HCT116 (cell line): ENCODE results near the gene LEFTY2. TPM values are rescaled to one million over a fixed set of nuclear protein-coding genes. Genes with fewer than 3 reads are reported as not detected.
"Not testable (repeated sequence)": the region's sequence is repeated elsewhere in the genome, so short reads cannot be mapped to it uniquely, and the experiment has no call there.

Experiments
- ATAC-seq: fragments of 200-7000 bp; cut with Tn5 transposase; 2 replicates; pipeline ENCODE4 v1.9.1; 2020; ENCODE audit warnings: mild to moderate bottlenecking, moderate library complexity
- BruUV-seq: library from RNA; stranded (reverse); fragments of 400-500 nt; replicated peaks from 2 replicates; lab custom pipeline; 2021; lab: Mats Ljungman, UMichigan
- CTCF ChIA-PET: fragments of 300-600 bp; sonication (Branson Sonifier 250); formaldehyde crosslinking; loops from one replicate; lab custom pipeline; 2021; ENCODE audit warnings: antibody characterized with exemption; lab: Charles Lee
- POLR2A ChIA-PET: fragments of 300-600, 350-600 bp; sonication (Branson Sonifier 250); formaldehyde crosslinking; loops from one replicate; lab custom pipeline; 2021; ENCODE audit warnings: antibody characterized with exemption; lab: Charles Lee
- RAD21 ChIA-PET, 2 experiments: fragments of 300-600 bp; sonication (Branson Sonifier 250); formaldehyde crosslinking; loops; one replicate each; lab custom pipeline; 2023; ENCODE audit warnings: low total read pairs in 2 of 2; ENCODE audit not compliant: uncharacterized antibody in 2 of 2, unreplicated experiment in 2 of 2, low non-redundant PET in 1 of 2; lab: Charles Lee
- DNase-seq: peaks from one replicate; pipeline ENCODE4 v3.0.0-alpha.2; 2010; ENCODE audit warnings: low read depth, low spot score
- H2AFZ ChIP-seq: fragments of 200-600 bp; shearing (Covaris generic), sonication (generic); 2 replicates; pipeline ENCODE4 v1.6.1; 2017; ENCODE audit warnings: low read depth, mixed run types, mixed read lengths, antibody characterized with exemption, low read length; ENCODE audit not compliant: poor library complexity, severe bottlenecking
- H3K27ac ChIP-seq: 2 replicates; pipeline ENCODE4 v1.5.1; 2012; ENCODE audit warnings: low read depth, low read length
- H3K27me3 ChIP-seq: fragments of 200-600 bp; sonication (generic); 2 replicates; pipeline ENCODE4 v1.6.1; 2016; ENCODE audit warnings: mixed run types, low read length, mixed read lengths; ENCODE audit not compliant: insufficient read depth
- H3K36me3 ChIP-seq, 2 experiments: fragments of 200-500 bp in 1 of 2; fragments of 200-600 bp in 1 of 2; sonication (Bioruptor generic) in 1 of 2; sonication (generic) in 1 of 2; 2 replicates each; pipeline versions ENCODE4 v1.5.1 to v1.6.1; 2014 to 2016; ENCODE audit warnings: low read length in 2 of 2, inconsistent platforms in 1 of 2, mixed read lengths in 1 of 2, mixed run types in 1 of 2; ENCODE audit not compliant: insufficient read depth in 2 of 2, control insufficient read depth in 1 of 2
- H3K4me1 ChIP-seq, 2 experiments: fragments of 200-600 bp in 1 of 2; sonication (generic) in 1 of 2; 2 replicates each; pipeline versions ENCODE4 v1.5.1 to v1.6.1; 2012 to 2017; ENCODE audit warnings: low read length in 2 of 2, inconsistent platforms in 1 of 2, mild to moderate bottlenecking in 1 of 2, mixed read lengths in 1 of 2, mixed run types in 1 of 2, moderate library complexity in 1 of 2; ENCODE audit not compliant: insufficient read depth in 2 of 2, control insufficient read depth in 1 of 2
- H3K4me2 ChIP-seq: fragments of 200-600 bp; sonication (generic); 2 replicates; pipeline ENCODE4 v1.6.1; 2017; ENCODE audit warnings: mixed run types, low read length, mixed read lengths
- H3K4me3 ChIP-seq, 2 experiments: fragments of 200-600 bp in 1 of 2; sonication (generic) in 1 of 2; replicated peaks in 1 of 2; 2 replicates each; pipeline ENCODE4 v1.5.1; 2011 to 2016; ENCODE audit warnings: low read length in 2 of 2, control low read depth in 1 of 2, low read depth in 1 of 2, mild to moderate bottlenecking in 1 of 2, mixed read lengths in 1 of 2, mixed run types in 1 of 2
- H3K79me2 ChIP-seq: fragments of 200-600 bp; sonication (generic); 2 replicates; pipeline ENCODE4 v1.6.1; 2017; ENCODE audit warnings: mild to moderate bottlenecking, mixed run types, low read length, moderate library complexity, mixed read lengths; ENCODE audit not compliant: insufficient read depth
- H3K9ac ChIP-seq: fragments of 200-600 bp; sonication (generic); 2 replicates; pipeline ENCODE4 v1.6.1; 2016; ENCODE audit warnings: low read length, mixed read lengths
- H3K9me2 ChIP-seq: fragments of 200-600 bp; sonication (generic), shearing (Covaris generic); 2 replicates; pipeline ENCODE4 v1.6.1; 2017; ENCODE audit warnings: mixed run types, mild to moderate bottlenecking, moderate library complexity; ENCODE audit not compliant: insufficient read depth
- H3K9me3 ChIP-seq, 2 experiments: fragments of 200-500 bp in 1 of 2; fragments of 200-600 bp in 1 of 2; sonication (Bioruptor generic) in 1 of 2; sonication (generic) in 1 of 2; 2 replicates each; pipeline ENCODE4 v1.6.1; 2014 to 2017; ENCODE audit warnings: low read length in 2 of 2, mixed read lengths in 2 of 2, inconsistent platforms in 1 of 2, low read depth in 1 of 2, mild to moderate bottlenecking in 1 of 2, mixed run types in 1 of 2, moderate library complexity in 1 of 2; ENCODE audit not compliant: control insufficient read depth in 1 of 2, insufficient read depth in 1 of 2
- H4K20me1 ChIP-seq: fragments of 200-600 bp; sonication (generic), shearing (Covaris generic); 2 replicates; pipeline ENCODE4 v1.6.1; 2017; ENCODE audit warnings: mixed run types, mild to moderate bottlenecking, moderate library complexity; ENCODE audit not compliant: insufficient read depth
- EGR1 ChIP-seq: IDR thresholded peaks from 2 replicates; pipeline ENCODE4 v1.6.1; 2012; ENCODE audit warnings: low read depth
- EZH2 ChIP-seq: fragments of 200-600 bp; sonication (generic); IDR thresholded peaks from 2 replicates; pipeline ENCODE4 v1.6.1; 2017; ENCODE audit warnings: antibody characterized with exemption, mixed run types
- SRF ChIP-seq: IDR thresholded peaks from 2 replicates; pipeline ENCODE4 v1.6.1; 2012; ENCODE audit warnings: low read depth
- ZNF274 ChIP-seq: fragments of 200-500 bp; sonication (Bioruptor generic); IDR thresholded peaks from 2 replicates; pipeline ENCODE4 v1.6.1; 2014; ENCODE audit warnings: mild to moderate bottlenecking, low read depth, low read length, inconsistent platforms
- intact Hi-C: fragments of 100-400 bp; cut with micrococcal nuclease; formaldehyde crosslinking; loops from 2 replicates; pipeline ENCODE4 v1.10.0; 2022
- total RNA-seq: library from RNA; stranded (reverse); gene quantifications from one replicate; pipeline ENCODE4 v1.2.1, GENCODE V29; 2021; ENCODE audit not compliant: unreplicated experiment
- TF ChIP-seq, protein P1 (sequence below): IDR thresholded peaks from 2 replicates; pipeline ENCODE4 v1.6.1; 2012; ENCODE audit warnings: low read depth

The LEFTY2 gene
- total RNA-seq, 1 experiment from 2014 or later: not detected

DNA sequence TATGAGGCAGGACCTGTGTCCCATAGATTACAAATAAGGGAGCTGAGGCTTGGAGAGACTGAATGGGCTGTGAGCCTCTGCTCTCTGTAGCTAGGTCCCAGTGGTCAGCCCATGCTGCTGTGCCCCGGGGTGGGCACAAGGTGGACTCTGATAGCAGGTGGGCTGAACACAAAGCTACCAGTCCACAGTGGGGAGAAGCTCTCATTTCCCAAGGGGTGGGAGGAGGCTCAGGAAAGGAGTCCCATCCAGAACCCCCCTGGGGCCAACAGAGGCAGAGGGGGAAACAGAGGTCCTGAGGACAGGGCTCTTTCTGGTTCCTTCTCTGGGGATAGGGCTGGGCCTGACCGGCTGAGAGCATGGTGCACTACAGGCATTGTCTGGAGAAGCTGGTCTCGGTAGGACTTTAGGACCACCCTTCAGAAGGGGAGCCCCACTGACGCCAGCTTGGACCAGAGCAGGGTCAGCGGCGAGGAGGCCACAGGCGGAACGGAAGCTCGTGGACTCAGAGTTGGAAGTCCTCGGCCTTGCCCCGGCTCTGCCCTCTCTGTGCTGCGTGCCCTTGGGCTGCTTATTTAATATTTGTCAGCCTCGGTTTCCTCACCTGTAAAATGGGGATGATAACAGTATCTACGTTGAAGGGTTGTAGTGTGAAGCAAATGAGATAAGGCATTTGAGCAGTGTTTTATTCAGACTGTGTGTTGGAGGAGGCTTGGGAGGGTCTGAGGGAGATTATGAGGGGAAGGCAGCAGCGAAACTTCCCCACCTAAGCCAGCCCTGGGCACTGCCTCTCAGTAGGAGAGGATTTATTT, 31.5 kb upstream of the LEFTY2 start:
- no peaks in the 10 kb centered on the region for H3K36me3 ChIP-seq
- H3K27me3 ChIP-seq: no peaks in the 10 kb centered on the region
- CTCF ChIA-PET: interaction anchor here (1.3 to 1.4 kb wide), 2 partner anchors 10 to 498 kb away, joined by 3 to 4 read pairs; no protein-coding TSS in a partner anchor
- POLR2A ChIA-PET: no interaction called here
- H3K4me1 ChIP-seq: peaks cover 0 to 15% of the 10 kb centered on the region in 2 experiments; a peak in 2 of 4 replicates
- no peaks in the 10 kb centered on the region for H3K9me3 ChIP-seq
- no peaks in the 10 kb centered on the region for H3K79me2 ChIP-seq
- TF ChIP-seq SRF (no peak), EGR1 (no peak), EZH2 (no peak), ZNF274 (no peak)
- TF ChIP-seq, protein P1, sequence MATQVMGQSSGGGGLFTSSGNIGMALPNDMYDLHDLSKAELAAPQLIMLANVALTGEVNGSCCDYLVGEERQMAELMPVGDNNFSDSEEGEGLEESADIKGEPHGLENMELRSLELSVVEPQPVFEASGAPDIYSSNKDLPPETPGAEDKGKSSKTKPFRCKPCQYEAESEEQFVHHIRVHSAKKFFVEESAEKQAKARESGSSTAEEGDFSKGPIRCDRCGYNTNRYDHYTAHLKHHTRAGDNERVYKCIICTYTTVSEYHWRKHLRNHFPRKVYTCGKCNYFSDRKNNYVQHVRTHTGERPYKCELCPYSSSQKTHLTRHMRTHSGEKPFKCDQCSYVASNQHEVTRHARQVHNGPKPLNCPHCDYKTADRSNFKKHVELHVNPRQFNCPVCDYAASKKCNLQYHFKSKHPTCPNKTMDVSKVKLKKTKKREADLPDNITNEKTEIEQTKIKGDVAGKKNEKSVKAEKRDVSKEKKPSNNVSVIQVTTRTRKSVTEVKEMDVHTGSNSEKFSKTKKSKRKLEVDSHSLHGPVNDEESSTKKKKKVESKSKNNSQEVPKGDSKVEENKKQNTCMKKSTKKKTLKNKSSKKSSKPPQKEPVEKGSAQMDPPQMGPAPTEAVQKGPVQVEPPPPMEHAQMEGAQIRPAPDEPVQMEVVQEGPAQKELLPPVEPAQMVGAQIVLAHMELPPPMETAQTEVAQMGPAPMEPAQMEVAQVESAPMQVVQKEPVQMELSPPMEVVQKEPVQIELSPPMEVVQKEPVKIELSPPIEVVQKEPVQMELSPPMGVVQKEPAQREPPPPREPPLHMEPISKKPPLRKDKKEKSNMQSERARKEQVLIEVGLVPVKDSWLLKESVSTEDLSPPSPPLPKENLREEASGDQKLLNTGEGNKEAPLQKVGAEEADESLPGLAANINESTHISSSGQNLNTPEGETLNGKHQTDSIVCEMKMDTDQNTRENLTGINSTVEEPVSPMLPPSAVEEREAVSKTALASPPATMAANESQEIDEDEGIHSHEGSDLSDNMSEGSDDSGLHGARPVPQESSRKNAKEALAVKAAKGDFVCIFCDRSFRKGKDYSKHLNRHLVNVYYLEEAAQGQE: no peak
- no peak overlapping the region for H2AFZ ChIP-seq
- no peak overlapping the region for H3K4me3 ChIP-seq
- H3K9ac ChIP-seq: no peak overlapping the region
- no peak for DNase-seq
- no peak for ATAC-seq
- BruUV-seq: no TSS peak
- RAD21 ChIA-PET: no interaction called here
- no peak overlapping the region for H3K4me2 ChIP-seq
- H3K9me2 ChIP-seq: no peaks in the 10 kb centered on the region
- H4K20me1 ChIP-seq: no peaks in the 10 kb centered on the region
- intact Hi-C loops: loop anchor here (10.0 kb wide), 3 partner anchors 118 to 1458 kb away; no protein-coding TSS in a partner anchor
- H3K27ac ChIP-seq: no peak overlapping the region

DNA sequence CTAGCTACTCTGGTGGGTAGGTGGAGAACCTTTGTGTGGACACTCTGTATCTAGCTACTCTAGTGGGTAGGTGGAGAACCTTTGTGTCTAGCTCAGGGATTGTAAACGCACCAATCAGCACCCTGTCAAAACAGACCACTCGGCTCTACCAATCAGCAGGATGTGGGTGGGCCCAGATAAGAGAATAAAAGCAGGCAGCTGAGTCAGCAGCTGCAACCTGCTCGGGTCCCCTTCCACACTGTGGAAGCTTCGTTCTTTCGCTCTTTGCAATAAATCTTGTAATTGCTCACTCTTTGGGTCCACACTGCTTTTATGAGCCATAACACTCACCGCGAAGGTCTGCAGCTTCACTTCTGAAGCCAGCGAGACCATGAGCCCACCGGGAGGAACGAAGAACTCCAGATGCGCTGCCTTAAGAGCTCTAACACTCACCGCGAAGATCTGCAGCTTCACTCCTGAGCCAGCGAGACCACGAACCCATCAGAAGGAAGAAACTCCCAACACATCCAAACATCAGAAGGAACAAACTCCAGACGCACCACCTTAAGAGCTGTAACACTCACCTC, 29.7 kb upstream of the LEFTY2 start:
- BruUV-seq, POLR2A ChIA-PET: not testable (repeated sequence)
- intact Hi-C loops: loop anchor here (10.0 kb wide), 3 partner anchors 116 to 1456 kb away; no protein-coding TSS in a partner anchor

DNA sequence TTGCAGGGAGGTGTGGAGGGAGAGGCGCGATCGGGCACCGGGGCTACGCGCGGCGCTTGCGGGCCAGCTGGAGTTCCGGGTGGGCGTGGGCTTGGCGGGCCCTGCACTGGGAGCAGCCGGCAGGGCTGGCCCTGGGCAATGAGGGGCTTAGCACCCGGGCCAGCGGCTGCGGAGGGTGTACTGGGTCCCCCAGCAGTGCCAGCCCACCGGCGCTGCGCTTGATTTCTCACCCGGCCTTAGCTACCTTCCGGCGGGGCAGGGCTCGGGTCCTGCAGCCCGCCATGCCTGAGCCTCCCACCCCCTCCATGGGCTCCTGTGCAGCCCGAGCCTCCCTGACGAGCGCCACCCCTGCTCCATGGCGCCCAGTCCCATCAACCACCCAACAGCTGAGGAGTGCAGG, 28.7 kb upstream of the LEFTY2 start:
- H3K36me3 ChIP-seq, RAD21 ChIA-PET, H3K79me2 ChIP-seq, ATAC-seq, H3K27ac ChIP-seq, DNase-seq, H3K9me2 ChIP-seq, POLR2A ChIA-PET, H3K9ac ChIP-seq, BruUV-seq, H4K20me1 ChIP-seq, H3K27me3 ChIP-seq, H3K4me3 ChIP-seq, H3K4me2 ChIP-seq, H3K9me3 ChIP-seq, H2AFZ ChIP-seq: not testable (repeated sequence)
- H3K4me1 ChIP-seq: peaks cover 0 to 15% of the 10 kb centered on the region in 2 experiments; a peak in 2 of 4 replicates
- intact Hi-C loops: loop anchor here (10.0 kb wide), 3 partner anchors 115 to 1455 kb away; no protein-coding TSS in a partner anchor
- CTCF ChIA-PET: interaction anchor here (0.9 kb wide), 1 partner anchor 18 kb away, joined by 3 read pairs; no protein-coding TSS in a partner anchor

More for the DNA sequence above, 29.7 kb upstream of the LEFTY2 start:
- H4K20me1 ChIP-seq, RAD21 ChIA-PET, ATAC-seq, H2AFZ ChIP-seq, H3K9me2 ChIP-seq, H3K27me3 ChIP-seq, H3K79me2 ChIP-seq, DNase-seq, H3K9me3 ChIP-seq, H3K36me3 ChIP-seq, H3K9ac ChIP-seq, H3K27ac ChIP-seq, H3K4me2 ChIP-seq, H3K4me3 ChIP-seq: not testable (repeated sequence)
- CTCF ChIA-PET: interaction anchor here (0.9 to 1.6 kb wide), 2 partner anchors 12 to 17 kb away, joined by 3 read pairs; no protein-coding TSS in a partner anchor
- peaks cover 0 to 15% of the 10 kb centered on the region in 2 experiments; a peak in 2 of 4 replicates for H3K4me1 ChIP-seq
